Mesendoderm (in vitro differentiated cells): ENCODE measurements around the gene PLEKHO2.
A peak's percentile ranks its signal among the peaks of the same experiment; 100 is the strongest.

Experiments used
- DNase-seq: peaks from one replicate; pipeline ENCODE4 v3.0.0; 2013
- H2AK5ac ChIP-seq: 2 replicates; pipeline ENCODE4 v1.6.1; 2013; ENCODE audit warnings: low read length, inconsistent platforms
- H2BK120ac ChIP-seq: 2 replicates; pipeline ENCODE4 v1.6.1; 2013; ENCODE audit warnings: low read depth, mild to moderate bottlenecking, low read length, moderate library complexity, mixed read lengths
- H2BK15ac ChIP-seq: replicated peaks from 2 replicates; pipeline ENCODE4 v1.6.1; 2013; ENCODE audit warnings: low read depth, mild to moderate bottlenecking, moderate library complexity
- H2BK5ac ChIP-seq: 2 replicates; pipeline ENCODE4 v1.6.1; 2013; ENCODE audit warnings: low read length, inconsistent platforms
- H3K18ac ChIP-seq: 2 replicates; pipeline ENCODE4 v1.6.1; 2013; ENCODE audit warnings: mild to moderate bottlenecking, low read length, mixed read lengths
- H3K23ac ChIP-seq: one replicate; pipeline ENCODE4 v1.6.1; 2013; ENCODE audit warnings: low read length
- H3K27ac ChIP-seq: 2 replicates; pipeline ENCODE4 v1.5.1; 2013; ENCODE audit warnings: low read depth, mild to moderate bottlenecking, inconsistent platforms, low read length, moderate library complexity
- H3K27me3 ChIP-seq: 2 replicates; pipeline ENCODE4 v1.6.1; 2013; ENCODE audit warnings: low read length, control low read depth, mild to moderate bottlenecking, inconsistent platforms; ENCODE audit not compliant: insufficient read depth, poor library complexity
- H3K36me3 ChIP-seq: 2 replicates; pipeline ENCODE4 v1.6.1; 2013; ENCODE audit warnings: low read length, inconsistent platforms; ENCODE audit not compliant: control insufficient read depth, insufficient read depth
- H3K4ac ChIP-seq: one replicate; pipeline ENCODE4 v1.6.1; 2013; ENCODE audit warnings: low read depth, mild to moderate bottlenecking, low read length, moderate library complexity
- H3K4me1 ChIP-seq: 2 replicates; pipeline ENCODE4 v1.6.1; 2013; ENCODE audit warnings: low read depth, low read length, inconsistent platforms; ENCODE audit not compliant: control insufficient read depth
- H3K4me2 ChIP-seq: 2 replicates; pipeline ENCODE4 v1.6.1; 2013; ENCODE audit warnings: low read length
- H3K4me3 ChIP-seq: 2 replicates; pipeline ENCODE4 v1.5.1; 2013; ENCODE audit warnings: mild to moderate bottlenecking, low read length
- H3K56ac ChIP-seq: one replicate; pipeline ENCODE4 v1.6.1; 2013; ENCODE audit warnings: low read length
- H3K79me1 ChIP-seq: 2 replicates; pipeline ENCODE4 v1.6.1; 2013; ENCODE audit warnings: low read length, inconsistent platforms
- H3K79me2 ChIP-seq: 2 replicates; pipeline ENCODE4 v1.6.1; 2013; ENCODE audit warnings: mild to moderate bottlenecking, low read length; ENCODE audit not compliant: control insufficient read depth, insufficient read depth
- H3K9ac ChIP-seq: 2 replicates; pipeline ENCODE4 v1.6.1; 2013; ENCODE audit warnings: low read length, inconsistent platforms
- H4K5ac ChIP-seq: one replicate; pipeline ENCODE4 v1.6.1; 2013; ENCODE audit warnings: low read length
- H4K8ac ChIP-seq: one replicate; pipeline ENCODE4 v1.6.1; 2013; ENCODE audit warnings: low read depth, mild to moderate bottlenecking, control low read depth, low read length, moderate library complexity
- WGBS: extraction: QIAGEN DNeasy Blood & Tissue Kit; methylation state at CpG from one replicate; pipeline ENCODE4 v1.1.7; 2013; ENCODE audit warnings: low lambda C conversion rate, missing lambda C conversion rate; ENCODE audit not compliant: insufficient coverage; ENCODE audit errors: extremely low coverage; 5-methylcytosine and 5-hydroxymethylcytosine counted together

PLEKHO2 gene

DNA sequence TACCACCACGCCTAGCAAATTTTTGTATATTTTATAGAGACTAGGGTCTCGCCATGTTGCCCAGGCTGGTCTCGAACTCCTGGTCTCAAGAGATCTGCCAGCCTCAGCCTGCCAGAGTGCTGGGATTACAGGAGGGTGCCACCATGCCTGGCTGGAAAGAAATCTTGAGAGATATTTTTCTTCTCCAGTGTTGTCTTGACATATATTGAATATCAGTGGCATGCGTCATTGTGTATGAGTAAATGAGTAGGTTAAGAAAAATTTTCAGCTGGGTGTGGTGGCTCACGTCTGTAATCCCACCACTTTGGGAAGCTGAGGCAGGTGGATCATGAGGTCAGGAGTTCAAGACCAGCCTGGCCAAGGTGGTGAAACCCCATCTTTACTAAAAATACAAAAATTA lies 12.7 kb upstream of the PLEKHO2 start:
- Histone ChIP-seq H3K9ac (no peak overlapping the region), H3K4me1 (no peaks in the 10 kb centered on the region), H3K4me2 (no peak overlapping the region), H4K5ac (no peak overlapping the region), H3K79me1 (no peaks in the 10 kb centered on the region), H3K56ac (no peak overlapping the region), H3K36me3 (no peaks in the 10 kb centered on the region), H2BK15ac (no peak overlapping the region), H2BK5ac (no peak overlapping the region), H3K27ac (no peak overlapping the region), H3K4ac (no peak overlapping the region), H2AK5ac (no peak overlapping the region), H3K18ac (no peak overlapping the region), H4K8ac (no peak overlapping the region), H3K79me2 (peaks cover 7% of the 10 kb centered on the region), H3K4me3 (no peak overlapping the region), H3K27me3 (no peaks in the 10 kb centered on the region), H2BK120ac (no peak overlapping the region), H3K23ac (no peak overlapping the region)
- WGBS: no CpG with 5 or more reads among the region's 5 CpGs
- no peak for DNase-seq

DNA sequence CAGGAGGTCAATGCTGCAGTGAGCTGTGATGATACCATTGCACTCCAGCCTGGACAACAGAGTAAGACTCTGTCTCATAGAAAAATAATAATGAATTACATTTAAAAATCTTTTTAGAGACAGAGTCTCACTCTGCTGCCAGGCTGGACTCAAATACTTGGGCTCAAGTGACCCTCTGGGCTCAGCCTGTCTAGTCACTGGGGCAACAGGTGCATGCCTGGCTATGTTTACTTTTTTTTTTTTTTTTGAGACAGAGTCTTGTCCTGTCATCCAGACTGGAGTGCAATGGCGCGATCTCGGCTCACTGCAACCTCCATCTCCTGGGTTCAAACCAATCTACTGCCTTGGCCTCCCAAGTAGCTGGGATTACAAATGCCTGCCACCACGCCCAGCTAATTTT lies 8.0 kb upstream of the PLEKHO2 start:
- no peaks in the 10 kb centered on the region for H3K27me3 ChIP-seq
- H2BK15ac ChIP-seq: no peak overlapping the region
- no peak overlapping the region for H3K4ac ChIP-seq
- WGBS: no CpG with 5 or more reads among the region's 4 CpGs
- no peak overlapping the region for H2AK5ac ChIP-seq
- no peak overlapping the region for H3K56ac ChIP-seq
- no peaks in the 10 kb centered on the region for H3K79me1 ChIP-seq
- no peak for DNase-seq
- H3K18ac ChIP-seq: no peak overlapping the region
- H4K5ac ChIP-seq: no peak overlapping the region
- H3K79me2 ChIP-seq: no peaks in the 10 kb centered on the region
- H3K27ac ChIP-seq: no peak overlapping the region
- no peak overlapping the region for H2BK5ac ChIP-seq
- no peaks in the 10 kb centered on the region for H3K36me3 ChIP-seq
- H3K4me2 ChIP-seq: no peak overlapping the region
- peaks cover 4% of the 10 kb centered on the region for H3K4me1 ChIP-seq
- H4K8ac ChIP-seq: no peak overlapping the region
- no peak overlapping the region for H3K9ac ChIP-seq
- H2BK120ac ChIP-seq: no peak overlapping the region
- H3K23ac ChIP-seq: no peak overlapping the region
- H3K4me3 ChIP-seq: no peak overlapping the region

DNA sequence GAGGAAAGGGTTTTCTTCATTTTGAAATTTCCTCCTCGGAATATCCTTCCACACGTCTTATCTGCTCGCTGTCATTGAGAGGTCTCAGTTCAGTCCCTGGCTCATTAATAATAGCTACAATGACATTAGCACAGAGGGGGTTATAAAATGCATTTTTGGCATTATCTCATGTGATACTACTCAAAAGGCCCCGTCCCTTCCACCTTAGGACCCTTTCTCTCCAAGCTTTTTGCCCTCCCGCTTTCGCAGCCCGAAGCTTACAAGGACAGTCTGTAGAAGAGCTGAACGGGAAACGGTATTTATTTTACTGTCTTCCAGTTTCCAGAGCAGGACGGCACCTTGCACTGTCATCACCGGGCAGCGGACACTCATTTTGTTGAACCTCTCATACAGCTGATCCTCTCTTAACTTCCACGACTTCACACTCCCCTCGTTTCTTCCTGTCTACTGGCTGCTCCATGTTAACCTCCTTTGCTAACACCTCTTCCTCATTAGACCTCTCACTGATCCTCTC lies 5.6 kb upstream of the PLEKHO2 start:
- H3K4me3 ChIP-seq: no peak overlapping the region

DNA sequence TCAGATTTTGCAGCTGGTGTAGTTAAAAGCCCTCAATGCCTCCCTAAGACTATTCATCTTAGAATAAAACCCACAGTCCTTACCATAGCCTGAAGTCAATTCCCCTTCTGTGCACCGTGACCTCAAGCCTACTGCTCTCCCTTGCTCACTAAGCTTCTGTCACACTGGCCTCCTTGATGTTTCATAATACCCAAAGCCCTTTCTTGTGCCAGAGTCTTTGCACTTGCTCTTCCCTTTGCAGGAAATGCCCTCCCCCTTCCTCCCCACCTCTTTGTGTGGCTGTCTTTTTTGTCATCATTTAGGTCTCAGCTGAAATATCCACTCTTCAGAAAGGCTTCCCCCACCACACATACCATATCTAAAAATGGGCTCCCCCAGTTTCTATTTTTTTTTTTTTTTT lies 4.2 kb upstream of the PLEKHO2 start:
- H3K4ac ChIP-seq: no peak overlapping the region
- H4K5ac ChIP-seq: no peak overlapping the region
- H3K79me1 ChIP-seq: peaks cover 3% of the 10 kb centered on the region
- H4K8ac ChIP-seq: no peak overlapping the region
- no peak overlapping the region for H3K4me2 ChIP-seq
- no peak overlapping the region for H2BK120ac ChIP-seq
- H2AK5ac ChIP-seq: no peak overlapping the region
- H3K18ac ChIP-seq: no peak overlapping the region
- H3K9ac ChIP-seq: no peak overlapping the region
- H3K79me2 ChIP-seq: peaks cover 6% of the 10 kb centered on the region
- no peak for DNase-seq
- H3K4me1 ChIP-seq: peaks cover 5% of the 10 kb centered on the region
- no peak overlapping the region for H3K4me3 ChIP-seq
- no peaks in the 10 kb centered on the region for H3K27me3 ChIP-seq
- H3K27ac ChIP-seq: no peak overlapping the region
- H2BK15ac ChIP-seq: no peak overlapping the region
- no peak overlapping the region for H3K23ac ChIP-seq
- H3K56ac ChIP-seq: no peak overlapping the region
- no CpG with 5 or more reads among the region's 1 CpG for WGBS
- H2BK5ac ChIP-seq: no peak overlapping the region
- H3K36me3 ChIP-seq: no peaks in the 10 kb centered on the region

More for the DNA sequence above, 5.6 kb upstream of the PLEKHO2 start:
- H3K9ac ChIP-seq: peak overlapping the region; percentile 50
- H3K79me2 ChIP-seq: no peaks in the 10 kb centered on the region
- H3K36me3 ChIP-seq: no peaks in the 10 kb centered on the region
- peak overlapping the region; percentile 62 for H3K56ac ChIP-seq
- no peak overlapping the region for H3K4me2 ChIP-seq
- H3K18ac ChIP-seq: no peak overlapping the region
- H4K5ac ChIP-seq: no peak overlapping the region
- no peak overlapping the region for H2BK120ac ChIP-seq
- no CpG with 5 or more reads among the region's 14 CpGs for WGBS
- H3K4me1 ChIP-seq: peaks cover 4% of the 10 kb centered on the region
- H2BK5ac ChIP-seq: peak overlapping the region; percentile 5
- H3K27me3 ChIP-seq: no peaks in the 10 kb centered on the region
- no peak overlapping the region for H4K8ac ChIP-seq
- no peak overlapping the region for H3K27ac ChIP-seq
- no peak overlapping the region for H3K4ac ChIP-seq
- no peak for DNase-seq
- peak overlapping the region; percentile 10 for H2AK5ac ChIP-seq
- peak overlapping the region; percentile 48 for H3K23ac ChIP-seq
- H3K79me1 ChIP-seq: no peaks in the 10 kb centered on the region
- peak overlapping the region; percentile 39 for H2BK15ac ChIP-seq

DNA sequence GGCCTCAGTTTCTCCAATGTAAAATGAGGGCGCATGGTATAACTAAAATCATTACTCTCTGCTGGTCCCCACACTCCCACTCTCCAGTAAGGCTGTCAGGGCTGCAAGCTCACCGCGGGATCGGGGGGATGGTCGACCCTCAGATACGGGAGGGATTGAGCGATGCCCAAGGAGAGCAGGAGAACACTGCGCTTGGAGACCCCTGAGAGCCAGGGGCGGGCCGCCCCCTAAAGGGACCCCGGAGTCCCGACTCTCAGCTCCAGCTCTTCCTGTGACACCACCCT lies 713 bp upstream of the PLEKHO2 start:
- no peak for DNase-seq
- WGBS: no CpG with 5 or more reads among the region's 12 CpGs
- no peak overlapping the region for H2BK120ac ChIP-seq
- H3K27ac ChIP-seq: peak overlapping the region; percentile 84
- H3K18ac ChIP-seq: peak overlapping the region; percentile 35
- peaks cover 21% of the 10 kb centered on the region for H3K79me1 ChIP-seq
- peak overlapping the region; percentile 90 for H3K56ac ChIP-seq
- no peaks in the 10 kb centered on the region for H3K36me3 ChIP-seq
- H3K4me2 ChIP-seq: peak overlapping the region; percentile 45
- no peak overlapping the region for H2AK5ac ChIP-seq
- peak overlapping the region; percentile 67 for H3K23ac ChIP-seq
- peak overlapping the region; percentile 26 for H2BK5ac ChIP-seq
- peaks cover 39% of the 10 kb centered on the region for H3K79me2 ChIP-seq
- no peak overlapping the region for H2BK15ac ChIP-seq
- no peak overlapping the region for H4K8ac ChIP-seq
- H3K9ac ChIP-seq: peak overlapping the region; percentile 81
- no peak overlapping the region for H4K5ac ChIP-seq
- peak overlapping the region; percentile 23 for H3K4me3 ChIP-seq
- H3K27me3 ChIP-seq: no peaks in the 10 kb centered on the region
- peak overlapping the region; percentile 18 for H3K4ac ChIP-seq
- peaks cover 22% of the 10 kb centered on the region for H3K4me1 ChIP-seq
